ENCODE results near the gene RANBP3.
"Not testable (repeated sequence)": the region's sequence is repeated elsewhere in the genome, so short reads cannot be mapped to it uniquely, and the experiment has no call there.

Gene RANBP3

GRCh38 chr19:5966941-5967340 lies 11.0 kb downstream of the RANBP3 start:
- no peak for DNase-seq (ENCODE audit: low read depth in 2 of 2, low spot score in 1 of 2)

DNA sequence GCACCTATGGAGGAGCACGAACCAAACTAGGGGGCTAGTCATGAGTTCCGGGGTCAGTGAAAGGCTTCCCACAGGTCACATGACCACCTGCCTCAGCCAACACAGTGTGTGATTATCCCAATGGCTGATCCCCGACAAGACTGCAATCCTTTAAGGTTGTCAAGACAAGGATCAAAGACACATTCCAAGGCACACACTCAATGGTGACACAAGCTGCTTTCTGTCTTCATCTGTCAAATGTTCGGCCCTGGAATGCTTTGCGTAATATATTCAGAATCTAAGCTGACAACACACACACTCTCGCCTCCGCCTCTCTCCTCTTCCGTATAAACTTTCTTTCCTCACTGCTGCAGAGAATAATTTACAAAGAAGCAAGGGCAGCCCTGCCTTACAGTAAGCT lies 11.7 kb downstream of the RANBP3 start:
- DNase-seq (ENCODE audit: low read depth in 2 of 2, low spot score in 1 of 2), result no peak

- DNase-seq (ENCODE audit: low read depth in 2 of 2, low spot score in 1 of 2), result no peak
Measured at GRCh38 chr19:5964816-5965565, 12.9 kb downstream of the RANBP3 start.

- DNase-seq (ENCODE audit: low read depth in 2 of 2, low spot score in 1 of 2), result no peak
Measured at GRCh38 chr19:5963855-5964254, 14.1 kb downstream of the RANBP3 start.

DNA sequence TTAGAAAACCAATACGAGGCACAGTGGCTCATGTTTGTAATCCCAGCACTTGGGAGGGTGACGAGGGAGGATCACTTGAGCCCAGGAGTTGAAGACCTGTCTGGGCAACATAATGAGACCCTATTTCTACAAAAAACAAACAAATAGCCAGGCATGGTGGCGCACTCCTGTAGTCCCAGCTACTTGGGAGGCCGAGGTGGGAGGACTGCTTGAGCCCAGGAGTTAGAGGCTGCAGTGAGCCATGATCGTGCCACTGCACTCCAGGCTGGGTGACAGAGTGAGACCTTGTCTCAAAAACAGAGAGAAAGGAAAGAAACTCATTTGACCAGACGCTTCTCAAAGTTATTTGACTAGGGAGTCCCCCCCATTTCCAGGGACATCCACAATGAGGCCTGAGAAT lies 14.7 kb downstream of the RANBP3 start:
- not testable (repeated sequence) for DNase-seq (ENCODE audit: low read depth in 2 of 2, low spot score in 1 of 2)

DNA sequence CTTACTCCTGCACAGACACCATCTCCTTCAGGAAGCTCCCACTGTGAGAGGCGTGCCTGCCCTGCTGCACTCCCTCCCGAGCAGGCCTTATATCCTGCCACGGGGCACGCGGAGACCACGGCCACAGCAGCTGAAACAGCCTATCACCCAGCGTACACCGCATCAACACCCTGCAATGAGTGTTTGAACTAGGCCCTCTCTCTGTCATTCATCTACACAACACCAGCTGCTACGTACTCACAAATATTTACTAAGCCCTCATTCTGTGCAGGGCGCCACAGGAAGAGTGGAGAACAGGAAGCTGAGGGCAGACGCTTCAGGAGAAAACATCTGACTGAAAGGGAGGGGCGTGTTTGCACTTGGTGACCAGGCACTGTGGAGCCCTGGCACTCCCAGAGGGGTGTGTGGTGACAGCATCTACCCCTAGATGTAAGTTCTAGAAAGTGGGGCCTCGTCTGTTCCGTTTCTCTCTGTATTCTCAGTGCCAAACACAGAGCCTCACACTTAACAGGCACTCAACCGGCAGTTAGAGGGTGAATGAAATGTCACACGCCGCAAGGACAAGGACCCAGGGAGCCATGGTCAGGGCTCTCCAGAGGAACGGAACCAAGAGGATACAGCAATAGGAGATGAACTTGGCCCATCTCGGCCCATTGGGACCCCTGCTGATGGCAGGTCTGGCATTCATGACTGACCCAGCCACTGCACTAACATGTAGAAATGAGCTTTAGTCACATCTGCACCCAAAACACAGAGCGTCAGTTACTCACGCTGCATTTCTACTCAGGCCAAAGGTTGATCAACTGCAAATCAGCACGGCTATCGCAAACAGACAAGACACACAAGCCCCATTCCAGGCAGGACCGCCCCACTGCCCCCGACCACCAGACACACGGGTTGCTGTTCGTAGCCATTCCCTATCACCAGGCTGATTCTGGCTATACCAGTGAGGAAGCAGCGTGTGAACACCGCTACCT lies 15.7 kb downstream of the RANBP3 start:
- peak in 1 of 2 donors; percentile 25 for DNase-seq (ENCODE audit: low read depth in 2 of 2, low spot score in 1 of 2)

DNA sequence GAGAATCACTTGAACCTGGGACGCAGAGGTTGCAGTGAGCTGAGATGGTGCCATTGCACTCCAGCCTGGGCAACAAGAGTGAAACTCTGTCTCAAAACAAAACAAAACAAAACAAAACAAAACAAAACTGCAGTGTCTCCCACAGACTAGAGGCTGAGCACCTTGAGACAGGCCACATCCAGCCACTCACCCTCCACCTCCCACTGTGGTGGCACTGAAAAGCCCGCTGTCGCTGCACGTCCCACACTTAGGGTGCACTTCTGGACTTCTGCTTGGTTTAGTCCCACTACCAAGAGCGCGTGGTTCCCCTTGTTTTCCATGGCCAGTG lies 16.3 kb downstream of the RANBP3 start:
- not testable (repeated sequence) for DNase-seq (ENCODE audit: low read depth in 2 of 2, low spot score in 1 of 2)

GRCh38 chr19:5960005-5961001 lies 17.6 kb downstream of the RANBP3 start:
- DNase-seq (ENCODE audit: low read depth in 2 of 2, low spot score in 1 of 2), result no peak

DNA sequence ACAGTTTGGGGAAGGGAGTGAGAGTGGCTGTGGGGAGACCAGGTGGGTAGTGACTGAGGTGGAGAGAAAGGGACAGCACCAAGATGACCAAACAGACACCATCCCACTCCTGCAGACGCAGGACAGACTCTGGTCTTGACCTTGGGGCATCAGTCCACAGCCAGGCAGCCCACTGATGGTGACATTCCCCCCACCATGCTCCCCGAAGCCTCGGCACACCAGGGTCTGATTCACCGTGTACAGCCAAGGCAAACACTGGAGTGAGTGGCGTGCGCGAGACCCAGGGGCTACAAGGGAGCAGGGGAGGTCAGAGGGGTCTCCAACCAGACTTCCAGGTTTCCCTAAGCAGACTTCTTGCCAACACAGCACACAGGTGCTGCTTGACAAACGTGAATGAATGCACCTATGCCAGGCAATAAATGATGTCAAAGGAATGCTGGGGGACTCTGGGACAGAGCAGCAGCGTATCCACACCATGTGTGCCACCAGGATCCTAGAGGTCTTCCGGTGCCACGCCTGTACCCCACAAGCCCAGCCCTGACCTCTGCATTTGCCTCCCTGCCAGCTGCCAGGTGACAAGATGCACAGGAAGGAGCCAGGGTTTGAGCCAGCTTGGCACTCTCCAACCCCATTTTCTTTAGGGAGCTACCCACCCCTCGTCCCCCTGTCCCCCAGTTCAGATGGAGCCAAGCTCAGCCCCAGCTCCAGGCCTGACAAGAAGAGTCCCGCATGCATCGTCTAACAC lies 18.5 kb downstream of the RANBP3 start:
- DNase-seq (ENCODE audit: low read depth in 2 of 2, low spot score in 1 of 2), result no peak

GRCh38 chr19:5958851-5959122 lies 19.2 kb downstream of the RANBP3 start:
- no peak for DNase-seq (ENCODE audit: low read depth in 2 of 2, low spot score in 1 of 2)

DNA sequence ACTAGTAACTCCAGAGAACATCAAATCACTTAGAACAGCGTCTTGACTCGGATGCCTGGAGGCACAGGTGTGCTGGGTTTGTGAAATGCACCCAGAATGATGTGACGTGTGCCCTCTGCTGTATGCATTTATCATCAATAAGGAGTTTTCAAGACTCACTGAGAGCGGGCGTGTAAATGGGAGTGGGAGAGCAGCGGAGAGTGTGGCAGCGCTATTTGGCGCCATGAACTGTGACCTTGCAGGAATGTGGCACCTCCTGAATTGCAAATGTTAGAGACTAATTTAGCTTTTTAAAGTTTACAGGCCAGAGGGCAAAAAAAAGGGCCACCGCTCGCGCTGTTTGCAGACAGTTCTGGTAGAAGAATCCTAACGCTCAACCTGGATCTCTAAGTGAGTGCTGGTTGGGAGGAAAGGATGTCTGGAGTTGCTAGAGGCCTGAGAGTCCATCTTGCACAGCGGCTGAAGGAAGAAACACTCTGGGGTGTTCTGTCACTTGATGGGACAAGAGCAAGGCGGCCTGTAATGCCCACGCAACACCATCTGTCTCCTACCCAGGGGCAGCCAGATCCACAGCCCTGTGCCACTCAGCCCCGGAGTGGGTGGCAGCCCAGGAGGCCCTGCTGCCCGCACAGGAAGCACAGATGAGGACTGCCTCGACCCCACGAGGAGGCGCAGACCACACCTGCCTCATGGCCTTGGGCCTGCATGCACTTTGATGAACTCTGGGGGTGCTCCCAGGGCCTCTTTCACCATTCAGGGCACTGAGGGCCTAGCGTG lies 19.7 kb downstream of the RANBP3 start:
- DNase-seq (ENCODE audit: low read depth in 2 of 2, low spot score in 1 of 2), result no peak

- no peak for DNase-seq (ENCODE audit: low read depth in 2 of 2, low spot score in 1 of 2)
Measured at GRCh38 chr19:5957170-5957569, 20.8 kb downstream of the RANBP3 start.

- no peak for DNase-seq (ENCODE audit: low read depth in 2 of 2, low spot score in 1 of 2)
Measured at GRCh38 chr19:5956728-5957127, 21.2 kb downstream of the RANBP3 start.

DNA sequence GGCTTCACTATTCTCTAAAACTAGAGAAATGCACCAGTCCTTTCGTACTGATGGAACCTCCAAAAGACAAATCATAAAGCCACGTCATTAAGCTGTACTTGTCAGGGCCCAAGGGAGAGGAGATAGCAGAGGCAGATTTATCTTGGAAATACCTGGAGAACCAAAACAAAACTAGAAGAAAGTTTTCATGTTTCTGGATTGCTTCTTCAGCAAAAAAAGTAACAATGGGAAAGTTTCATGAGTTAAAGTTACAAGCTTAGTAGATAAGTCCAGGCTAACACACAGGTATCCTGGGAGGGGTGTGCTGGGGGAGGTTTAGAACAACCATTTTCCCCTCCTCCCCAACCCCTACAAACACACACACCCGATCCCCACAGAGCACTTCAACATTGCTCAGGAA lies 21.6 kb downstream of the RANBP3 start:
- DNase-seq (ENCODE audit: low read depth in 2 of 2, low spot score in 1 of 2), result no peak

- DNase-seq (ENCODE audit: low read depth in 2 of 2, low spot score in 1 of 2), result no peak
Measured at GRCh38 chr19:5955636-5955935, 22.4 kb downstream of the RANBP3 start.

DNA sequence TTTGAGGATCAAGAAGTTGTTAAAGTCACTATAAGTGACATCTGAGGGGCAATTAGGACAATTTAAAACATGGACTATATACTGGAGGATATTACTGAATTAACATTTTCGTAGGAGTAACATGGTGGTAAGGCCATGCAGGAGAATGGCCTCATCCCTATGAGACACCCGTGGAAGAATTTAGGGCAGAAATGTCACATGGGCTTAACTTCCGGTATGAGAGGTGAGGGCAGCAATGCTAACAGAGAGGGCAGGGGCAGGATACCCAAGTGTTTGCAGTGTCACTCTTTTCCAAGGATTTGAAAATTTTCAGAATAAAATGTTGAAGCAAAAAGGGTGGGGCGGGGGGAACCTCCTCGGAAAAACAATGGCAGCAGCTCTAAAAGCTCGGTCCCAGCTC lies 23.6 kb downstream of the RANBP3 start:
- DNase-seq (ENCODE audit: low read depth in 2 of 2, low spot score in 1 of 2), result no peak

GRCh38 chr19:5953680-5954213 lies 24.2 kb downstream of the RANBP3 start:
- no peak for DNase-seq (ENCODE audit: low read depth in 2 of 2, low spot score in 1 of 2)

- DNase-seq (ENCODE audit: low read depth in 2 of 2, low spot score in 1 of 2), result no peak
Measured at GRCh38 chr19:5953030-5953589, 24.8 kb downstream of the RANBP3 start.

GRCh38 chr19:5952193-5953029 lies 25.5 kb downstream of the RANBP3 start:
- no peak for DNase-seq (ENCODE audit: low read depth in 2 of 2, low spot score in 1 of 2)

Data from stimulated activated CD8-positive, alpha-beta memory T cell treated with anti-CD3 and anti-CD28 coated beads, Interleukin-4, amount 100 ng/mL, for 4 hours (primary cell).